ENCODE measurements around the gene VWCE. TPM values are rescaled to one million over a fixed set of nuclear protein-coding genes. Genes with fewer than 3 reads are reported as not detected.

VWCE gene
- polyA plus RNA-seq, 1 of the 3 experiments (the other 2 are of a cell fraction), result 5.0 TPM

DNA sequence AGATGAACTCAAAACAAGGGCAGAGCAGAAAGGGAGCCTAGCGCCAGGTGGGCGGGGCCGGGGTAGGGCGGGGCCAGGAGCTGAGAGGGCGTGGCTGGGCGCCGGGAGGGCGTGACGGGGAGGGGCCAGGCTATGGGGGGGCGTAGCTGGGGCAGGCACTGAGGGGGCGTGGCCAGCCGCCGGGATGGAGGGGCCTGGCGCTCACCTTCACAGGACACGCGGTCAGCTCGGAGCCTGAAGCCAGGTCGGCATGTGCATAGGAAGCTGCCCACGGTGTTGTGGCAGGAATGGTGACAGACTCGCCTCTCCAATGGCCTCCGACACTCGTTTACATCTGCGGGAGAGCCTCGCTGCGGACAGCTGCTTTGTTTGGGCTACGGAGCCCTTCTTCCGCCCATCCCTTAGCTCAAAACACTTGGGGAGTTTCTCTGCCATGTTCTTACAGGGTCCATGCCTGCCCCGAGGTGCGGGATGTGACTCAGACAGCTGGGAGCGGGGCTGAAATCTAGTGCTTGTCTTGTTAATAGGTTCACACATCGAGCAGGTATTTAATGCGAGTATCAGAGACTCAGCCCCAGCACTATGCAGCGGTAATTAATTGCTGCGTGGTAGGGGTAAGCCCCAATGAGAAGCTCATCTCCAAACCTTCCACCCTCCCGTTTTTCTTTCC lies 13.4 kb downstream of the VWCE start:
- no peaks in the 10 kb centered on the region for H3K4me1 ChIP-seq (ENCODE audit: control insufficient read depth in 1 of 2, insufficient read depth in 2 of 2, low read depth in 1 of 2, low read length in 1 of 2)
- H3F3A ChIP-seq (replicated peaks; ENCODE audit: insufficient read depth), result no peaks in the 10 kb centered on the region
- TF ChIP-seq, protein P1, sequence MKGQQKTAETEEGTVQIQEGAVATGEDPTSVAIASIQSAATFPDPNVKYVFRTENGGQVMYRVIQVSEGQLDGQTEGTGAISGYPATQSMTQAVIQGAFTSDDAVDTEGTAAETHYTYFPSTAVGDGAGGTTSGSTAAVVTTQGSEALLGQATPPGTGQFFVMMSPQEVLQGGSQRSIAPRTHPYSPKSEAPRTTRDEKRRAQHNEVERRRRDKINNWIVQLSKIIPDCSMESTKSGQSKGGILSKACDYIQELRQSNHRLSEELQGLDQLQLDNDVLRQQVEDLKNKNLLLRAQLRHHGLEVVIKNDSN (IDR thresholded peaks at IDR 0.05; ENCODE audit: borderline replicate concordance, low read depth), result no peak
- no peak for TF ChIP-seq NRF1 (IDR thresholded peaks at IDR 0.05; ENCODE audit: low read depth, low read length)
- TF ChIP-seq EP300 (IDR thresholded peaks at IDR 0.05; ENCODE audit: borderline replicate concordance in 1 of 2, low read depth in 1 of 2, low read length in 1 of 2), result no peak
- no peak for TF ChIP-seq CHD2 (IDR thresholded peaks at IDR 0.05; ENCODE audit: low read length, partially characterized antibody)
- no peak for TF ChIP-seq MEF2A (IDR thresholded peaks at IDR 0.05; ENCODE audit: borderline replicate concordance, low read depth)
- TF ChIP-seq GABPA (IDR thresholded peaks at IDR 0.05; ENCODE audit: low read depth), result no peak
- TF ChIP-seq, protein P2, sequence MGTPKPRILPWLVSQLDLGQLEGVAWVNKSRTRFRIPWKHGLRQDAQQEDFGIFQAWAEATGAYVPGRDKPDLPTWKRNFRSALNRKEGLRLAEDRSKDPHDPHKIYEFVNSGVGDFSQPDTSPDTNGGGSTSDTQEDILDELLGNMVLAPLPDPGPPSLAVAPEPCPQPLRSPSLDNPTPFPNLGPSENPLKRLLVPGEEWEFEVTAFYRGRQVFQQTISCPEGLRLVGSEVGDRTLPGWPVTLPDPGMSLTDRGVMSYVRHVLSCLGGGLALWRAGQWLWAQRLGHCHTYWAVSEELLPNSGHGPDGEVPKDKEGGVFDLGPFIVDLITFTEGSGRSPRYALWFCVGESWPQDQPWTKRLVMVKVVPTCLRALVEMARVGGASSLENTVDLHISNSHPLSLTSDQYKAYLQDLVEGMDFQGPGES (IDR thresholded peaks at IDR 0.05; ENCODE audit: low read depth, low read length), result no peak
- no peak for TF ChIP-seq GATA2 (CRISPR knock-in tag; IDR thresholded peaks at IDR 0.05)
- no peak for TF ChIP-seq RCOR1 (IDR thresholded peaks at IDR 0.05; ENCODE audit: low read length)
- TF ChIP-seq FOSL2 (IDR thresholded peaks at IDR 0.05; ENCODE audit: borderline replicate concordance, low read depth), result no peak
- TF ChIP-seq RFX5 (IDR thresholded peaks at IDR 0.05; ENCODE audit: low read length), result no peak
- no peak for TF ChIP-seq SMC3 (IDR thresholded peaks at IDR 0.05; ENCODE audit: low read depth, low read length)
- no peaks in the 10 kb centered on the region for H3K9me2 ChIP-seq
- ChIA-PET POLR2A (no interaction called here), CTCF (interaction anchor here (0.8 to 3.4 kb wide), 5 partner anchors 12 to 104 kb away, joined by 3 to 11 read pairs (median 4); no protein-coding TSS in a partner anchor)
- no peak overlapping the region for H3K27ac ChIP-seq (ENCODE audit: low read depth in 2 of 2, low read length in 1 of 2)
- H3K4me3 ChIP-seq (ENCODE audit: low read depth in 2 of 2, low read length in 1 of 2), result no peak overlapping the region
- H4K20me1 ChIP-seq (ENCODE audit: insufficient read depth), result no peaks in the 10 kb centered on the region
- H2AFZ ChIP-seq (ENCODE audit: low read depth), result no peak overlapping the region
- H3K9me3 ChIP-seq, result no peaks in the 10 kb centered on the region
- no peak overlapping the region for H3K4me2 ChIP-seq
- H3K36me3 ChIP-seq (replicated peaks in 1 of 2; ENCODE audit: control insufficient read depth in 1 of 2, insufficient read depth in 2 of 2, low read length in 1 of 2), result no peaks in the 10 kb centered on the region
- peak; percentile 93 for DNase-seq
- no peak overlapping the region for H3K9ac ChIP-seq
- no peaks in the 10 kb centered on the region for H3K79me2 ChIP-seq (ENCODE audit: insufficient read depth)
- 65% methylated on average over 30 of the region's 35 CpGs for WGBS (ENCODE audit: low lambda C conversion rate)
- H3K27me3 ChIP-seq (ENCODE audit: insufficient read depth), result no peaks in the 10 kb centered on the region

DNA sequence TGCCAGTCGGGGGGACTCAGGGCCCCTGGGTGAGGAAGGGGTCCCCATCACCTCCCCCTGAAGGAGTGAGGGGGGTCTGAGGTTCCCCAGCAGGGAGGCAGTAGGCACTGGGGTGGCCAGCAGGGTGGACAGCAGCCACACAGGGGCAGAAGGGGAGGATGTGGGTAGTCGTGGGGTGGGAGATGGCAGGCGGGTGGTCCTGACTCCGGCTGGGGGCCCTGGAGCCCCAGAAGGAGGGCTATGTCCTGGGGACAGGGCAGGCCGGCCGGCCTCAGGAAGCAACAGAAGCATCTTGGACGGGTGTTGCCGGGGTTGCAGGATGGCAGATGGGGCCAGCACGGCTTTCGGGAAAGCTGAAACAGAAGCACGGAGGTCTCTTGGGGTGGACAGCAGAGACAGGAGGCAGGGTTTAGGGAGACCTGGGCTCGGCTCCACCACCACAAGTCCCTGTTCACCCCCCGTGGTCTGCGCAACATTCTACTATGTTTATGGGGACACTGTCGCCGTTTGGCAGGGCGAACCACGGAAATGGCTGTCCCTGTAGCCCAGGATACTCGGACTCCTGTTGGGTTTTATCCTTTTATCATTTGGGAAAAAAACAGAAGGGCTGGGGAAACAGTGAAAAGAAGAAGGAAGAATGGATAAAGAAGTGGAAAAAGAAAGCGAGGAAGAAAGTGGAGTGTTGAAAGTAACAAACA lies 14.1 kb downstream of the VWCE start:
- CTCF ChIA-PET, result interaction anchor here (0.8 to 3.4 kb wide), 5 partner anchors 11 to 105 kb away, joined by 3 to 11 read pairs (median 4); no protein-coding TSS in a partner anchor
- Histone ChIP-seq H4K20me1 (ENCODE audit: insufficient read depth) (no peaks in the 10 kb centered on the region), H2AFZ (ENCODE audit: low read depth) (no peak overlapping the region), H3K4me3 (ENCODE audit: low read depth in 2 of 2, low read length in 1 of 2) (no peak overlapping the region), H3K9me3 (no peaks in the 10 kb centered on the region), H3K4me1 (ENCODE audit: control insufficient read depth in 1 of 2, insufficient read depth in 2 of 2, low read depth in 1 of 2, low read length in 1 of 2) (no peaks in the 10 kb centered on the region), H3K4me2 (no peak overlapping the region), H3K79me2 (ENCODE audit: insufficient read depth) (no peaks in the 10 kb centered on the region), H3K36me3 (replicated peaks in 1 of 2; ENCODE audit: control insufficient read depth in 1 of 2, insufficient read depth in 2 of 2, low read length in 1 of 2) (no peaks in the 10 kb centered on the region), H3F3A (replicated peaks; ENCODE audit: insufficient read depth) (no peaks in the 10 kb centered on the region), H3K9me2 (no peaks in the 10 kb centered on the region), H3K9ac (no peak overlapping the region), H3K27me3 (ENCODE audit: insufficient read depth) (no peaks in the 10 kb centered on the region), H3K27ac (ENCODE audit: low read depth in 2 of 2, low read length in 1 of 2) (no peak overlapping the region)
- no peak for DNase-seq
- POLR2A ChIA-PET, result no interaction called here
- 90% methylated on average over 20 of the region's 20 CpGs for WGBS (ENCODE audit: low lambda C conversion rate)
- TF ChIP-seq NRF1 (IDR thresholded peaks at IDR 0.05; ENCODE audit: low read depth, low read length), result no peak
- TF ChIP-seq RXRA (IDR thresholded peaks at IDR 0.05; ENCODE audit: borderline replicate concordance, low read depth), result no peak
- TF ChIP-seq YY1 (IDR thresholded peaks at IDR 0.05; ENCODE audit: low read depth), result no peak
- TF ChIP-seq, protein P3, sequence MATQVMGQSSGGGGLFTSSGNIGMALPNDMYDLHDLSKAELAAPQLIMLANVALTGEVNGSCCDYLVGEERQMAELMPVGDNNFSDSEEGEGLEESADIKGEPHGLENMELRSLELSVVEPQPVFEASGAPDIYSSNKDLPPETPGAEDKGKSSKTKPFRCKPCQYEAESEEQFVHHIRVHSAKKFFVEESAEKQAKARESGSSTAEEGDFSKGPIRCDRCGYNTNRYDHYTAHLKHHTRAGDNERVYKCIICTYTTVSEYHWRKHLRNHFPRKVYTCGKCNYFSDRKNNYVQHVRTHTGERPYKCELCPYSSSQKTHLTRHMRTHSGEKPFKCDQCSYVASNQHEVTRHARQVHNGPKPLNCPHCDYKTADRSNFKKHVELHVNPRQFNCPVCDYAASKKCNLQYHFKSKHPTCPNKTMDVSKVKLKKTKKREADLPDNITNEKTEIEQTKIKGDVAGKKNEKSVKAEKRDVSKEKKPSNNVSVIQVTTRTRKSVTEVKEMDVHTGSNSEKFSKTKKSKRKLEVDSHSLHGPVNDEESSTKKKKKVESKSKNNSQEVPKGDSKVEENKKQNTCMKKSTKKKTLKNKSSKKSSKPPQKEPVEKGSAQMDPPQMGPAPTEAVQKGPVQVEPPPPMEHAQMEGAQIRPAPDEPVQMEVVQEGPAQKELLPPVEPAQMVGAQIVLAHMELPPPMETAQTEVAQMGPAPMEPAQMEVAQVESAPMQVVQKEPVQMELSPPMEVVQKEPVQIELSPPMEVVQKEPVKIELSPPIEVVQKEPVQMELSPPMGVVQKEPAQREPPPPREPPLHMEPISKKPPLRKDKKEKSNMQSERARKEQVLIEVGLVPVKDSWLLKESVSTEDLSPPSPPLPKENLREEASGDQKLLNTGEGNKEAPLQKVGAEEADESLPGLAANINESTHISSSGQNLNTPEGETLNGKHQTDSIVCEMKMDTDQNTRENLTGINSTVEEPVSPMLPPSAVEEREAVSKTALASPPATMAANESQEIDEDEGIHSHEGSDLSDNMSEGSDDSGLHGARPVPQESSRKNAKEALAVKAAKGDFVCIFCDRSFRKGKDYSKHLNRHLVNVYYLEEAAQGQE (IDR thresholded peaks at IDR 0.05; ENCODE audit: low read depth, low read length), result no peak
- TF ChIP-seq CHD2 (IDR thresholded peaks at IDR 0.05; ENCODE audit: low read length, partially characterized antibody), result no peak
- no peak for TF ChIP-seq RAD21 (IDR thresholded peaks at IDR 0.05; ENCODE audit: low read length)
- no peak for TF ChIP-seq TAF1 (IDR thresholded peaks at IDR 0.05; ENCODE audit: borderline replicate concordance, low read depth, low read length)
- TF ChIP-seq GATA2 (CRISPR knock-in tag; IDR thresholded peaks at IDR 0.05), result no peak
- no peak for TF ChIP-seq FOXM1 (IDR thresholded peaks at IDR 0.05; ENCODE audit: low read depth)
- TF ChIP-seq EP300 (IDR thresholded peaks at IDR 0.05; ENCODE audit: borderline replicate concordance in 1 of 2, low read depth in 1 of 2, low read length in 1 of 2), result no peak
- TF ChIP-seq TCF12 (IDR thresholded peaks at IDR 0.05), result no peak
- TF ChIP-seq EZH2phosphoT487 (IDR thresholded peaks at IDR 0.05; ENCODE audit: borderline replicate concordance, low read depth), result no peak
- TF ChIP-seq ELF1 (IDR thresholded peaks at IDR 0.05), result no peak
- no peak for TF ChIP-seq POLR2AphosphoS5 (IDR thresholded peaks at IDR 0.05; ENCODE audit: low read depth, low read length)
- TF ChIP-seq JUND (IDR thresholded peaks at IDR 0.05), result no peak
